GM23338 (cell line): ENCODE results near the gene VAPB. TPM values are rescaled to one million over a fixed set of nuclear protein-coding genes. Genes with fewer than 3 reads are reported as not detected.

ENCODE experiments used
- ATAC-seq: fragments of 200-7000 bp; cut with Tn5 transposase; 3 replicates; pipeline ENCODE4 v1.9.1; 2020
- DNase-seq: peaks from one replicate; pipeline ENCODE4 v3.0.0-alpha.2; 2015; ENCODE audit warnings: low spot score
- H2AFZ ChIP-seq: fragments of 200-600 bp; sonication (generic); 2 replicates; pipeline ENCODE4 v1.8.0; 2016; ENCODE audit warnings: antibody characterized with exemption, mild to moderate bottlenecking, moderate library complexity
- H3F3A ChIP-seq: fragments of 200-600 bp; sonication (generic); replicated peaks from 2 replicates; pipeline ENCODE4 v1.8.0; 2017; ENCODE audit warnings: antibody characterized with exemption, mixed run types, low read depth
- H3K27ac ChIP-seq: fragments of 200-600 bp; sonication (generic); 2 replicates; pipeline ENCODE4 v1.6.1; 2016; ENCODE audit warnings: low read depth
- H3K27me3 ChIP-seq: fragments of 200-600 bp; sonication (generic); 2 replicates; pipeline ENCODE4 v1.8.0; 2016; ENCODE audit warnings: mild to moderate bottlenecking, mixed run types, moderate library complexity; ENCODE audit not compliant: insufficient read depth
- H3K36me3 ChIP-seq: fragments of 200-600 bp; sonication (generic); 2 replicates; pipeline ENCODE4 v1.8.0; 2016; ENCODE audit warnings: mild to moderate bottlenecking; ENCODE audit not compliant: insufficient read depth
- H3K4me1 ChIP-seq: fragments of 200-600 bp; sonication (generic); 2 replicates; pipeline ENCODE4 v1.8.0; 2016; ENCODE audit warnings: mild to moderate bottlenecking, moderate library complexity; ENCODE audit not compliant: insufficient read depth
- H3K4me2 ChIP-seq: fragments of 200-600 bp; sonication (generic); 2 replicates; pipeline ENCODE4 v1.7.1; 2017; ENCODE audit warnings: mixed run types
- H3K4me3 ChIP-seq: fragments of 200-600 bp; sonication (generic); 2 replicates; pipeline ENCODE4 v1.6.1; 2016; ENCODE audit warnings: mixed run types
- H3K79me2 ChIP-seq: fragments of 200-600 bp; sonication (generic); replicated peaks from 2 replicates; pipeline ENCODE4 v1.8.0; 2017; ENCODE audit warnings: mild to moderate bottlenecking; ENCODE audit not compliant: insufficient read depth
- H3K9me2 ChIP-seq: fragments of 200-600 bp; sonication (generic); 2 replicates; pipeline ENCODE4 v1.8.0; 2017; ENCODE audit not compliant: insufficient read depth
- H4K20me1 ChIP-seq: fragments of 200-600 bp; sonication (generic); replicated peaks from 2 replicates; pipeline ENCODE4 v1.8.0; 2017; ENCODE audit warnings: mild to moderate bottlenecking; ENCODE audit not compliant: insufficient read depth
- H3K27ac Mint-ChIP-seq: 2 replicates; pipeline ENCODE4 v1.8.0; 2020; ENCODE audit warnings: inconsistent platforms, mild to moderate bottlenecking, moderate library complexity, mixed read lengths
- H3K27me3 Mint-ChIP-seq: 3 replicates; pipeline ENCODE4 v1.8.0; 2022; ENCODE audit warnings: low read depth, mild to moderate bottlenecking, moderate library complexity, mixed read lengths, inconsistent platforms; ENCODE audit not compliant: insufficient read depth, poor library complexity
- H3K36me3 Mint-ChIP-seq: 3 replicates; pipeline ENCODE4 v1.8.0; 2021; ENCODE audit warnings: low read depth, mild to moderate bottlenecking, inconsistent platforms, moderate library complexity, mixed read lengths
- H3K4me1 Mint-ChIP-seq: 3 replicates; pipeline ENCODE4 v1.8.0; 2020; ENCODE audit warnings: mild to moderate bottlenecking, inconsistent platforms, mixed read lengths
- H3K4me3 Mint-ChIP-seq: 3 replicates; pipeline ENCODE4 v1.8.0; 2021; ENCODE audit warnings: moderate library complexity, mild to moderate bottlenecking, inconsistent platforms, mixed read lengths
- H3K9me3 Mint-ChIP-seq: 3 replicates; pipeline ENCODE4 v1.8.0; 2020; ENCODE audit warnings: moderate library complexity, mild to moderate bottlenecking, inconsistent platforms, mixed read lengths
- CREB1 ChIP-seq: fragments of 250-450 bp; sonication (Bioruptor Pico); IDR thresholded peaks from 2 replicates; pipeline ENCODE4 v1.5.0; 2020; ENCODE audit warnings: low read depth, mild to moderate bottlenecking, moderate library complexity
- CTCF ChIP-seq, 2 experiments: fragments of 200-600 bp in 1 of 2; sonication (generic) in 1 of 2; conservative IDR thresholded peaks; 2 replicates each; pipeline versions ENCODE4 v1.5.1 to v1.6.1; 2016 to 2017; ENCODE audit warnings: antibody characterized with exemption in 2 of 2, low read depth in 2 of 2, mild to moderate bottlenecking in 2 of 2, moderate library complexity in 1 of 2
- ETS1 ChIP-seq: IDR thresholded peaks from 2 replicates; pipeline ENCODE4 v1.6.1; 2016; ENCODE audit warnings: antibody characterized with exemption
- EZH2 ChIP-seq: fragments of 200-600 bp; sonication (generic); IDR thresholded peaks from one replicate; pipeline ENCODE4 v1.8.0; 2017; ENCODE audit warnings: antibody characterized with exemption, mild to moderate bottlenecking, low read depth; ENCODE audit not compliant: unreplicated experiment
- EZH2phosphoT487 ChIP-seq: fragments of 200-600 bp; sonication (generic); IDR thresholded peaks from one replicate; pipeline ENCODE4 v1.8.1; 2018; ENCODE audit warnings: antibody characterized with exemption; ENCODE audit not compliant: unreplicated experiment
- JUNB ChIP-seq: IDR thresholded peaks from one replicate; pipeline ENCODE4 v1.6.1; 2016; ENCODE audit warnings: antibody characterized with exemption; ENCODE audit not compliant: unreplicated experiment
- NANOG ChIP-seq: IDR thresholded peaks from 2 replicates; pipeline ENCODE4 v1.6.1; 2016; ENCODE audit warnings: antibody characterized with exemption, borderline replicate concordance
- POLR2AphosphoS5 ChIP-seq: IDR thresholded peaks from 2 replicates; pipeline ENCODE4 v1.6.1; 2016; ENCODE audit warnings: antibody characterized with exemption, low read depth
- REST ChIP-seq: IDR thresholded peaks from one replicate; pipeline ENCODE4 v1.6.1; 2018; ENCODE audit warnings: antibody characterized with exemption; ENCODE audit not compliant: unreplicated experiment
- STAT1 ChIP-seq: IDR thresholded peaks from one replicate; pipeline ENCODE4 v1.6.1; 2016; ENCODE audit warnings: antibody characterized with exemption; ENCODE audit not compliant: unreplicated experiment
- ZNF114 ChIP-seq: fragments of 250-450 bp; sonication (Bioruptor Pico); IDR thresholded peaks from 2 replicates; pipeline ENCODE4 v1.5.0; 2020; ENCODE audit warnings: mild to moderate bottlenecking, moderate library complexity
- ZNF331 ChIP-seq: fragments of 250-450 bp; sonication (Bioruptor Pico); IDR thresholded peaks from 2 replicates; pipeline ENCODE4 v1.5.0; 2020; ENCODE audit warnings: low read depth, mild to moderate bottlenecking, moderate library complexity
- ZNF462 ChIP-seq: fragments of 250-450 bp; sonication (Bioruptor Pico); IDR thresholded peaks from 2 replicates; pipeline ENCODE4 v1.5.0; 2020; ENCODE audit warnings: mild to moderate bottlenecking, moderate library complexity
- polyA plus RNA-seq: library from polyadenylated mRNA; unstranded; fragments of >200 nt; fragmentation: Nextera tagmentation; extraction: Ambion mirVana; gene quantifications from 2 replicates; pipeline ENCODE4 v1.2.1, GENCODE V29; 2016
- total RNA-seq: library from RNA; depleted of rRNA; stranded (reverse); fragments of >200 nt; shearing (Covaris generic); gene quantifications from 2 replicates; pipeline ENCODE4 v1.2.3, GENCODE V29; 2014

VAPB gene
- total and polyA plus RNA-seq, 2 experiments from 2014 or later: 18.8 to 22.9 TPM

- peaks cover 10% of the 10 kb centered on the region for H3K27me3 Mint-ChIP-seq
- peak overlapping the region; percentile 35 for H3K27ac ChIP-seq
- ATAC-seq (peak; percentile 67), DNase-seq (no peak)
- no peak overlapping the region for H2AFZ ChIP-seq
- 0 out of 2 replicates have a peak, but pooled peaks cover 4% of the 10 kb centered on the region for H3K36me3 ChIP-seq
- no peaks in the 10 kb centered on the region for H3K27me3 ChIP-seq
- peaks cover 31% of the 10 kb centered on the region; the same call in 2 of the 3 replicates for H3K36me3 Mint-ChIP-seq
- H3K79me2 ChIP-seq: peaks cover 63% of the 10 kb centered on the region
- TF ChIP-seq EZH2phosphoT487 (no peak), JUNB (no peak), REST (no peak), ETS1 (no peak), ZNF462 (CRISPR knock-in tag) (no peak), POLR2AphosphoS5 (no peak), NANOG (no peak), CREB1 (CRISPR knock-in tag) (no peak), CTCF (conservative IDR thresholded peaks at IDR 0.05; ENCODE audit: low read depth in 2 of 2) (no peak), STAT1 (no peak), ZNF331 (CRISPR knock-in tag) (no peak), EZH2 (no peak), ZNF114 (CRISPR knock-in tag) (no peak)
- H3K4me3 ChIP-seq: no peak overlapping the region
- peak overlapping the region; percentile 50; the same call in 1 of the 2 replicates for H3K27ac Mint-ChIP-seq
- no peaks in the 10 kb centered on the region for H3K9me2 ChIP-seq
- no peaks in the 10 kb centered on the region for H3F3A ChIP-seq
- 0 out of 3 replicates have a peak overlapping the region, but pooled peaks have one; percentile 6 for H3K4me3 Mint-ChIP-seq
- H3K4me2 ChIP-seq: peak overlapping the region; percentile 8; the same call in 1 of the 2 replicates
- no peaks in the 10 kb centered on the region; the same call in 1 of the 2 replicates for H4K20me1 ChIP-seq
- H3K4me1 Mint-ChIP-seq: peaks cover 58% of the 10 kb centered on the region
- H3K9me3 Mint-ChIP-seq: no peaks in the 10 kb centered on the region
- H3K4me1 ChIP-seq: peaks cover 46% of the 10 kb centered on the region
Measured at GRCh38 chr20:58438970-58439808, 50.2 kb downstream of the VAPB start.
